Nephron (organoid): ENCODE data around the gene ASRGL1.
"Not testable (repeated sequence)": the region's sequence is repeated elsewhere in the genome, so short reads cannot be mapped to it uniquely, and the experiment has no call there.

Experiments used
- H3K27ac Mint-ChIP-seq, 3 experiments: 2 replicates each; pipeline ENCODE4 v1.8.0; 2020; ENCODE audit warnings: mixed read lengths in 3 of 3, mild to moderate bottlenecking in 2 of 3, moderate library complexity in 1 of 3
- H3K27me3 Mint-ChIP-seq: 2 replicates; pipeline ENCODE4 v1.8.0; 2021; ENCODE audit warnings: low read depth, mild to moderate bottlenecking, moderate library complexity, mixed read lengths
- H3K36me3 Mint-ChIP-seq: 2 replicates; pipeline ENCODE4 v1.8.0; 2020; ENCODE audit warnings: low read depth, mixed read lengths
- H3K4me1 Mint-ChIP-seq: 2 replicates; pipeline ENCODE4 v1.8.0; 2020; ENCODE audit warnings: mixed read lengths
- H3K4me3 Mint-ChIP-seq, 3 experiments: 2 replicates each; pipeline ENCODE4 v1.8.0; 2020; ENCODE audit warnings: mild to moderate bottlenecking in 3 of 3, mixed read lengths in 3 of 3, moderate library complexity in 2 of 3
- H3K9me3 Mint-ChIP-seq: 2 replicates; pipeline ENCODE4 v1.8.0; 2020; ENCODE audit warnings: mixed read lengths
- CTCF ChIP-seq, 3 experiments: fragments of 200-600 bp; sonication (generic); IDR thresholded peaks; one replicate each; pipeline ENCODE4 v1.5.0; 2021; ENCODE audit warnings: antibody characterized with exemption in 3 of 3; ENCODE audit not compliant: unreplicated experiment in 3 of 3

ASRGL1 gene

GRCh38 chr11:62380821-62381245 lies 43.6 kb downstream of the ASRGL1 start:
- not testable (repeated sequence) for H3K27me3 Mint-ChIP-seq, H3K36me3 Mint-ChIP-seq, H3K9me3 Mint-ChIP-seq
- TF ChIP-seq CTCF (IDR thresholded peaks at IDR 0.05; ENCODE audit: unreplicated experiment in 3 of 3): peak; percentile 79 to 90 (median 82)
- Mint-ChIP-seq H3K27ac (peak overlapping the region; percentile 31 to 93 (median 32)), H3K4me1 (peaks cover 32% of the 10 kb centered on the region), H3K4me3 (peak overlapping the region; percentile 12 to 53 (median 44))

GRCh38 chr11:62383822-62384221 lies 46.6 kb downstream of the ASRGL1 start:
- H3K4me1 Mint-ChIP-seq: peaks cover 35% of the 10 kb centered on the region
- H3K9me3 Mint-ChIP-seq: no peaks in the 10 kb centered on the region
- no peaks in the 10 kb centered on the region for H3K36me3 Mint-ChIP-seq
- H3K27me3 Mint-ChIP-seq: no peaks in the 10 kb centered on the region
- TF ChIP-seq CTCF (IDR thresholded peaks at IDR 0.05; ENCODE audit: unreplicated experiment in 3 of 3): no peak
- peak overlapping the region in 2 of 3 experiments; percentile 63 to 69 for H3K27ac Mint-ChIP-seq
- no peak overlapping the region for H3K4me3 Mint-ChIP-seq

- not testable (repeated sequence) for H3K4me3 Mint-ChIP-seq, H3K36me3 Mint-ChIP-seq, H3K27ac Mint-ChIP-seq, H3K9me3 Mint-ChIP-seq, H3K27me3 Mint-ChIP-seq
- peaks cover 37% of the 10 kb centered on the region for H3K4me1 Mint-ChIP-seq
Measured at GRCh38 chr11:62386083-62386482, 48.8 kb downstream of the ASRGL1 start.

GRCh38 chr11:62387381-62387780 lies 50.1 kb downstream of the ASRGL1 start:
- TF ChIP-seq CTCF (IDR thresholded peaks at IDR 0.05; ENCODE audit: unreplicated experiment in 3 of 3): no peak
- Mint-ChIP-seq H3K4me3 (no peak overlapping the region), H3K27me3 (no peaks in the 10 kb centered on the region), H3K27ac (peak overlapping the region in 1 of 3 experiments; percentile 4), H3K9me3 (no peaks in the 10 kb centered on the region), H3K4me1 (peaks cover 24% of the 10 kb centered on the region), H3K36me3 (no peaks in the 10 kb centered on the region)

- no peak overlapping the region for H3K4me3 Mint-ChIP-seq
- no peaks in the 10 kb centered on the region for H3K9me3 Mint-ChIP-seq
- H3K27ac Mint-ChIP-seq: no peak overlapping the region
- peaks cover 17% of the 10 kb centered on the region for H3K4me1 Mint-ChIP-seq
- TF ChIP-seq CTCF (IDR thresholded peaks at IDR 0.05; ENCODE audit: unreplicated experiment in 3 of 3): no peak
- no peaks in the 10 kb centered on the region for H3K36me3 Mint-ChIP-seq
- no peaks in the 10 kb centered on the region for H3K27me3 Mint-ChIP-seq
Measured at GRCh38 chr11:62388999-62389398, 51.8 kb downstream of the ASRGL1 start.

GRCh38 chr11:62390237-62390636 lies 53.0 kb downstream of the ASRGL1 start:
- Mint-ChIP-seq H3K36me3 (no peaks in the 10 kb centered on the region), H3K27ac (no peak overlapping the region), H3K9me3 (no peaks in the 10 kb centered on the region), H3K4me1 (peaks cover 24% of the 10 kb centered on the region), H3K4me3 (no peak overlapping the region), H3K27me3 (no peaks in the 10 kb centered on the region)
- no peak for TF ChIP-seq CTCF (IDR thresholded peaks at IDR 0.05; ENCODE audit: unreplicated experiment in 3 of 3)
